ENCODE data around the gene MED12L.

Gene MED12L

DNA sequence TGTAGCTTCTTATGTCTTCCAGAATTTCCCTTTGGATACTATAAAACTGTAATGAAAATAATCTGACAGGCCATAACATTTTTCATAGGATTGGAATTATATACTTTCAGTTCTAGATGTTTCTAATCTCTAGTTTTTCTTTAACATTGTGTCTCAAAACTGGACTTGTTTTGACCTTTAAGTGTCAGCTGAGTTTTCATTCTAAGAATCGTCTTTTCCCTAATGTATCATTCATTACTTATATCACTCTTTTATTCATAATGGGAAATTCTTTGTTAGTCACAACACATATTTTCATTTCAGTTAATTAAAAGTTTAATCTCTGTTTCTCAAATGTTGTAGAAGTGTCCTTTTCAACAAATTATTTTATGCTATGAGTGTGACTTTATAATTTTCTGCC is 105.6 kb downstream of the MED12L start:
- DNase-seq = no peak

DNA sequence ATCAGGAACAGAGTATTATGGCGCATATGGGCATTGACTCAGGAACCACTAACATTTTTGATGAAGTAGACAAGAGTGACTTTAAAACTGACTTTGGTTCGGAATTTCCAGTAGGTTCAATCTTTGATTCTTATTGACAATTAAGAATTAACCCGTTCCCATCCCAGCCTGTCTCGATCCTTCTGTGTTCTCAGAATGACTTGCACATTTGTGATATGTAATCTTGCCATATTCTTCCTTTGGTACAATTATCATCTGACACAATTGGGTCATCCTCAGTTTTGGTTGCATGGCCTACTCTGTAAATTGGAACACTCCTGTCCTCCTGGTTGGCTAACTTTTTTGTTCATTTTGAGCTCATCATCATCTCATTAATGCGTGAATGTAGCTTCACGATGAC is 107.1 kb downstream of the MED12L start:
- DNase-seq = no peak

GRCh38 chr3:151195826-151196225 is 110.4 kb downstream of the MED12L start:
- DNase-seq = no peak

GRCh38 chr3:151196434-151196833 is 111.0 kb downstream of the MED12L start:
- DNase-seq = no peak

DNA sequence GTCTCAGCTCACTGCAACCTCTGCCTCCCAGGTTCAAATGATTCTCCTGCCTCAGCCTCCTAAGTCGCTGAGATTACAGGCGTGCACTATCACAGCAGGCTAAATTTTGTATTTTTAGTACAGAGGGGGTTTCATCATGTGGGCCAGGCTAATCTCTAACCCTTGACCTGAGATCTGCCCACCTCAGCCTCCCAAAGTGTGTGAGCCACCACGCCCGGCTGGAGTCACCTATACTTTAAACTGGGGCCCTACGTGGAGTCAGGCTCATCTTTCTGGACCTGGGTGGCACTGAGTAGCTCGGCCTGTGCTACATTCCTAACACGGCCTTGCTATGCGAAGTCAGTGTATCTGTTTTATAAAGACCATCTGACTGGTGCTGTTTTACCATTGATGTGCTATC is 111.8 kb downstream of the MED12L start:
- no peak for DNase-seq

DNA sequence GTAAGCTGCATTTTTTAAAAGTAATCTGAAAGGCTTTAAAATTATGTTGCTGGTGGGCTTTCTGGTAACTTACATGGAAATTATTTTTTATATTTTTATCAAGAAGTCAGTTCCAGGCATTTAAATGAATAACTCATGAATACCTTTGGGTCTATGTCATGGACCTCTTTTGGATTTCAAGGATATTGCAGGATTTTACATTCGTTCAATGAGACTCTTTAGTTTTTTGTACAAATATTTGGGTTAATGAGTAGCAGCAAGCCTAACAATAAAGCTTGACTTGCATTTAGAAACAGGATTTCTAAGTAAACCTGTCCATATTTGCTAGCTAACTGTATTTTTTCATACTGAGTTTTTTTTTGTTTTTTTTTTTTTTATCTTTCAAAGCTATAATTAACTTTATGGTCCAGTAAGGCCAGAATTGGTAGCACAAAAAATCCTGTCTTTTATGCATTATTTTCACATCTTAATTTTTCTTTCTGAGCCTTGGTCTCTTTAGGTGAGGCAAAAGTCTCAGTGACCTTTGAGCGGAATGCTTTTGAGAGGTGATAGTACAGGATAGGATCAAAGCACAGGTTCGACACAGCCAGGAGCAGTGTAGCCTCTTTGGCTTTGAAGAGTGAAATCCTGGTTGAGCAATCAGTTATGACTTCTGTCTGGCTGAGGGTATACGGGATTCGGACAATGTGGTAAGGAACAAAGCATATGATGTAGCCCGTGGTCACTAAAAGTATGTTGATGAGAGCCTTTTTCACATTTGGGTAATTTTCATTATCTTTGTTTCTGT is 112.7 kb downstream of the MED12L start:
- DNase-seq = no peak

DNA sequence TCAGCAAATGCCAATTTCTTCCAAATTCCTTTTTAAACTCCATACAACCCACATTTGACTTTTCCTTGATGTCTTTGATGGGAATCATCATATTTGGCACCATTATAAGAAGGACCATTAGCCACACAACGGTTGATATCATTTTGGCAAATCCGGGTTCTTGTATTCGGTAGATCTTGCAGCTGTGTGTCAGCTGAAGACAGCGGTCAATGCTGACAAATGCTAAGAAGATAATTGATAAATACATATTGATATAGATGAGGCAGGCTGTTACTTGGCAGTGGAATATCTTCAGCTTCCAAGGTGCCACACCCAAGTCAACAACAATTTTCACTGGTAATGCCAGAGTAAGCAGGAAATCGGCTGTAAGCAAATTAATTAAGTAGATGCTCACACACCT is 113.4 kb downstream of the MED12L start:
- no peak for DNase-seq

DNA sequence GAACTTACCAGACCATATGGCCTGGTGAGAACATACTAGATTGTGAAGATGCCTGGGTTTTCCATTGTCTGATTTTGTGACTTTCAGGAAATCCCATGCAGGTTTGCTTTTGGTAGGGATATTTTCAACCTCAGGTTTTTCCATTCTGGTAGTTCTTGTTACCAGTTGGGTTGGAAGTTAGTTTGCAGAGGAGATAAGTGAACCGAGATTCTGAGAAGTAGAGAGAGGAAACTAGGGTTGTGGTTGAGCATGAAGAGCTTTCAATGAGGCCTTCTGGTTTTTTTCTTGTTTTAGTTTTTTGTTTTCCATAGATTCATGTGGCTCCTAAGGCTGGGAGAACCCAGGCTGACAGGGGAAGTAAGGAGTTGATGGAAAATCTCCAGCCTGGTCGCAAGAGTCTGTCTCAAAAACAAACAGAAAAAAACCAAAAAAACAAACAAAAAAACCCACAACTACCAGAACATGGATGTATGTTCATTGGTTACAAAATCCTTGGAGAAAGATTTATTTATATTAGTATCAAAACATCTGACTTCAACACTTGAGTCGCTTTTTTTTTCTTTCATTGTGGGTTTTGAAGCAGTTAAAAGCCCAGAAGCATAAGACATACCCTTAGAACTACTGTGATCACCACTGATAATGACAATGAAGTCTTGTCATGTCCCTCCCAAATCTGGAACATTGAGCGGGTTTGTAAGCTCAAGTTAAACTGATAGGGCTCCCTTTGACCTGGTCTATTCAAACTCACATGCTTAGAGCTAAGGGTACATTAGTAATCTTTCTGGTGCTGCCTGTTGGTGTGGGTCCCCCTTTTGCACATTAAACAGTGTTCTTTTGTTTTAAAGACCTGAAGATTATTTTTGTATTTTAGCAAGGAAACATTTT is 114.3 kb downstream of the MED12L start:
- no peak for DNase-seq

GRCh38 chr3:151200586-151200985 is 115.1 kb downstream of the MED12L start:
- no peak for DNase-seq

GRCh38 chr3:151201051-151201730 is 115.7 kb downstream of the MED12L start:
- no peak for DNase-seq

DNA sequence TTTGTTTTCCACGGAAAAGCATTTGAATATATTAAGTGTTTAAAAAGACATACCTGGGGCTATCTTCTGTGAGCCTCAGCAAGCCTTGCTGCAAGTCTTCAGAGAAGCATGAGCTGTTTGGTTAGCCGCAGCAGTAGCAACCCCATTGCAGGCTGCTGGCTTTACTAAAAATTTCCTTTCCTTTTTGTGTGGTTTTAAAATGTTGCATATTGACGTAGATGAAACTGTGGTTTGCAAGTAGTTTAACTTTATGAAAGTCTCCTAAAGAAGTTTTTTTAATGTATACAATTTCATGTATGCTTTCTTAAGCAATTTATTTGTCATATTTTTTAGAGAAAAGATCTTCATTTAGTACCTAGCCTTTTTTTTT is 117.6 kb downstream of the MED12L start, which contains the start of gene GPR171:
Gene GPR171, minus strand, starts transcription at position 166 of the 370 bp plus-strand sequence. CDS start 3,830 bp downstream, outside the sequence.
- DNase-seq = peak; percentile 72

GRCh38 chr3:151204530-151205402 is 119.3 kb downstream of the MED12L start:
- no peak for DNase-seq

- DNase-seq = no peak
Observed at GRCh38 chr3:151205482-151205881, 120.0 kb downstream of the MED12L start.

GRCh38 chr3:151206201-151206600 is 120.7 kb downstream of the MED12L start:
- no peak for DNase-seq

DNA sequence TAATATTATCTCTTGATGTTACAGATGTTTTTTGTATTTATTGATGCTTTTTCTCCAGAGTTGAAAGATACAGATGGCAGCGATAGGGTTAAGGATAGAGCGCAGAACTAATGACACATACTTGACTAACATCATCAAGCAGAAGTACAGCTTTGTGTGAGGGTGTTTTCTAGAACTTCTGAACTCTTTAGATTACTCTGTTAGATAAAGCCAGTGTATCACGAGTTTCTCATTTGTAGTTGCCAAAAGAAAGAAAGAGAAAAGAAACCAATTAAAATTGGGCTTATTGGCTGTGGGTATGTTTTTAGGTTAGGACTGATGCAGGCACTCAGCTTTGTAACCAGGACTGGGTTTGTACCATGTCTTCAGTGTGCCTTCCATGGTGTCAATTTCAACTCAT is 124.2 kb downstream of the MED12L start:
- no peak for DNase-seq

DNA sequence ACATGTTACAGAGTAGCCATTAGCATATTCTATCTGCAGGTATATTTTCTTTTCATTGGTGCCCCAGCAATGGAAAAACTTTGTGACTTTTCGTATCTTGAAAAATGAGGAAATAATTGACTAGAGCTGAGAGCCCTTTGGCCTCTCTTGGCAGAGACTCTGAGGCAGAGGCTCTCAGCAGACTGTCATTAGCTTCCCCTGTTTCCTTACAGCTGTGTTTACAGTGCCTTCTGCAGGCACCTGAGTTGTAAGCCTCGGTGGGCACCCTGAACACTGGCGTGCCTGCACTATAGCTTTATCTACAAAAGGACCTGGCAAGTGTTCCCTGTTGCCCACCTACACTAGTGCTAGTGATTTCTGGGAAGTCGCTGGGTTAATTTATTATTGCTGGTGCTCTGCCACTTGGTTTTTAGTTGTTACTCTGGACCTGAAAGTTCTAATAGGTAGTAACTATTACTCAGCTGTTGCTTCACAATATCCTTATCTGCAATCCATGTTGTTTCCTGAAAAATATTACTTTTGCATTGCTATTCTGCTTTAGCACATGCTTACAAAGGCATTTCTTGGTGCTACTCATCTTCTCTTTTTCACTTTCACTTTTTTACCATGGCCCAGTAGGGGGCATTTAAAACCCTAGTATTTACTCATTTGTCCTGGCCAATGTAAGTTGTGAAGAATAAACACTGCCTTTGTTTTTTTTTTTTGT is 125.4 kb downstream of the MED12L start:
- DNase-seq = no peak

GRCh38 chr3:151213151-151213550 is 127.7 kb downstream of the MED12L start:
- DNase-seq = no peak

DNA sequence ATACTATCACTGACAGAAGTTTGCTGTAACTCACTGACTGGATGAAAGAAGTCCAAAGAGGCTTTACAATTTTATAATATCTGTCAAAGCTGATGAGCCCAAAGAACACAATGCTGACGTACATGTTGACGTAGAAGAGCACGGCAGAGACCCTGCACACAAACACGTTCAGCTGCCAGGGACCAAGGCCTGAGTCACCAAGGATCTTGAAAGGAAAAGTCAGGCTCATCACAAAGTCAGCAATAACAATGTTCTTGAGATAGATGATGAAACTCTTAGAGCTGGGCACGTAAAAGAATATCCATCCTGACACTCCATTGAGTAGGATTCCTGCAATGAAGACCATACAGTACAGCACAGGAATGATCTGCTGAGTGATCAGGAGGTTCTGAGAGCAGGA is 128.4 kb downstream of the MED12L start:
- no peak for DNase-seq

DNA sequence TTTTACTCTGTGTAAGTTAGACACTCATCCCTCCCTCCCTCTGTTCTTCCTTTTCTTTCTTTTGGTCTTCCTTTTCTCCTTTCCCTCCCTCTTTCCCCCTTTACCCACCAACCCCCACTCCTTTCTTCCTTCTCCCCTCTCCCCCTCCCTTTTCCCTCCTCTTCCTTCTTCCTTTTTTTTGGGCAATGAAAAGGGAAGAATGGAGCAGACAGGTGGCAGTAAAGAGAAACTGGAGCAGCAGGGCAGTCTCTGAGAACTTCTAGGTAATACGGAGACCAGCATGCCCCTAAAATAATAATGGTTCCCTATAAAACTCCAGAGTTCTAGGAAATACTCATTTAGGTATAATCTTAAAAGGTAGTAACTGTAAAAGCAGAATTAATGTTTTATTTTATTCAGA is 129.0 kb downstream of the MED12L start:
- DNase-seq = no peak

DNA sequence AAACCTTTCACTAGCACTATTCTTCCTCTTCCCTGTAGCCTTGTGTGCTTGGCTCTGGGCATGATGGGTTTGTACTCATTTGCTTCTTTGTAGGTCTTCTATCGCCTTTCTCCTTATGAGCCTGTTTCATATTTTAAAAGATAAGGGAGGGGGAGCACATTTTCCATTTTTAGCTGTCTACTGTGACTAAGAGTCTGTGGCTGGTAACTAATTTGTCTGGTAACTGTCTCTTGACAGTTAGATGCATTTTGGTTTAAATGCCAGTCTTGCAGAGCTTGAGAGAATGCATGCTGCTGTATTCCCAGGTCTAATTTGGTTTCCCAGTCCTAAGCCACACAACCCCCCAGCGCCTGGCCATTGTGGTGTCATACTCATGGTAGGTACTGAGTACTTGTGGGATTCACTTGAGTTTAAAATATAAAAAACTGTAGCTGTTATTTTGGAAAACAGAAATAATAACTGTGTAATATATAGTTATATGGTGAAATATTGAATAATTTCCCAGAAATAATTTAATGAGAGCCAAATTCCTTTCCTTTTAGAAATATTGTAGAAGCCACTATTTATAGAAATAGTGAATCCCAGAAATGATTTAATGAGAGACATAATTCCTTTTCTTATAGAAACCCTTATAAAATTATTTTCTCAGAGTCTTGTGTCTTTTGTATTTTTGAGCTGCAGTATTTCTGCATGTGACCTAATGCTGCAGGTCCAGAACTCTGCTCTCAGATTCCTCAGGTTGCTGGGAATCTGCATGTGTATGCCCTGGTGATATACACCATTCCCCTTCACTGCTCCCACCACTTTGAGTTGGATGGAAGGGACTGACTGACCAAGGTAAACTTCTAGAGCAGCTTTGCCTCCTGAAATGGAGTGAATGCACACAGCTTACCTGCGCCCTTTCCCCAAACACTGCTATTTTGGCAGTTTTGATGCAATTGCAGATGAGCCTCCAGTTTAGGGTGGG is 131.5 kb downstream of the MED12L start:
- DNase-seq = no peak

DNA sequence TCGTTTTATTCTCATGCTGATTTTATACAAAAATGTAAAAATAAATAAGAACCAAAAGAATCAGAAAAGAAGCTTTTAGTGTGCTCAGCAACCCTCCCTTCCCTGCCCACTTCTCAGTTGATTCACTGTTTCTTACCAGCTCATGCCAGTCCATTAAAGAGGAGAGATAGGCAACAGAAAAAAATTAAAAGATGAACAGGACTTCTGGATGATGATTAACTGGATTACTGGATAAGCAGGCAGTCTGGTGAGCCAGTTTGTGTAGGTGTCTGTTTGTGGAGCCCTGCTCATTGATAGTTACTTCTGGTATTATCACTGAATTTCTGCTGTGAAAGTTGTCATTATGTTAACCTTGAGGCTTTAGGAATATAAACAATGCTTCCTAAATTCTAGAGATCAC is 132.7 kb downstream of the MED12L start:
- no peak for DNase-seq
